MM.1S (cell line): Measurements from ENCODE around the gene JAKMIP2.

ENCODE experiments used
- EZH2 ChIP-seq: fragments of 300-600 bp; sonication (generic); optimal IDR thresholded peaks from 2 replicates; pipeline ENCODE3; 2017; ENCODE audit warnings: low read depth, mild to moderate bottlenecking, antibody characterized with exemption, low read length, mixed read lengths
- TF ChIP-seq, protein P1 (sequence below): fragments of 300-600 bp; sonication (generic); IDR thresholded peaks from 2 replicates; pipeline ENCODE4 v1.5.1; 2016; ENCODE audit warnings: antibody characterized with exemption, low read length, mixed read lengths

DNA sequence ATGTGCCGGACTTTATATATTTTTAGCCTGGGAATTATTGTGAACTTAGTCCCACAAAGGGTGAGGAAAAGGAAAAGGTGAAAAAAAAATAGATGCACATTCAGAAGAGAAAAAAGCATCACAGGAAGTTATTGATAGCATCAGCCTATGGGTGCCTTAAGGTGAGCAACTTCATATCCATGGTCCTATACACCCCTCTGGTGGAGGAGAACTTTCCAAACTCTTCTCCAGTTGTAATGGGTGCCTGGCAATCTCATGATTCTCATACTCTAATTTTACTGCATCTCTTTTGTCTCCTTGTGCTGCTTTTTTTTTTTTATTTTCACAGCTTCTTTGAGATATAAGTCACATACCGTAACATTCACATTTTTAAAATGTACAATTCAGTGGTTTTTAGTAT is 107.4 kb downstream of the JAKMIP2 start:
- TF ChIP-seq, protein P1, sequence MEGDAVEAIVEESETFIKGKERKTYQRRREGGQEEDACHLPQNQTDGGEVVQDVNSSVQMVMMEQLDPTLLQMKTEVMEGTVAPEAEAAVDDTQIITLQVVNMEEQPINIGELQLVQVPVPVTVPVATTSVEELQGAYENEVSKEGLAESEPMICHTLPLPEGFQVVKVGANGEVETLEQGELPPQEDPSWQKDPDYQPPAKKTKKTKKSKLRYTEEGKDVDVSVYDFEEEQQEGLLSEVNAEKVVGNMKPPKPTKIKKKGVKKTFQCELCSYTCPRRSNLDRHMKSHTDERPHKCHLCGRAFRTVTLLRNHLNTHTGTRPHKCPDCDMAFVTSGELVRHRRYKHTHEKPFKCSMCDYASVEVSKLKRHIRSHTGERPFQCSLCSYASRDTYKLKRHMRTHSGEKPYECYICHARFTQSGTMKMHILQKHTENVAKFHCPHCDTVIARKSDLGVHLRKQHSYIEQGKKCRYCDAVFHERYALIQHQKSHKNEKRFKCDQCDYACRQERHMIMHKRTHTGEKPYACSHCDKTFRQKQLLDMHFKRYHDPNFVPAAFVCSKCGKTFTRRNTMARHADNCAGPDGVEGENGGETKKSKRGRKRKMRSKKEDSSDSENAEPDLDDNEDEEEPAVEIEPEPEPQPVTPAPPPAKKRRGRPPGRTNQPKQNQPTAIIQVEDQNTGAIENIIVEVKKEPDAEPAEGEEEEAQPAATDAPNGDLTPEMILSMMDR: no peak
- no peak for TF ChIP-seq EZH2
